Erythroblast (primary cell): Measurements from ENCODE around the gene RBM20.

Experiments
- DNase-seq, 2 experiments: peaks; one replicate each; lab custom pipeline; 2025; lab: John Stamatoyannopoulos, UW
- GATA1 ChIP-seq: IDR thresholded peaks from 2 replicates; pipeline ENCODE4 v1.6.1; 2011; ENCODE audit warnings: low read depth, mild to moderate bottlenecking, control low read depth, low read length, moderate library complexity
- POLR2A ChIP-seq: IDR thresholded peaks from 2 replicates; pipeline ENCODE4 v1.6.1; 2011; ENCODE audit warnings: mild to moderate bottlenecking, low read length

RBM20 gene

DNA sequence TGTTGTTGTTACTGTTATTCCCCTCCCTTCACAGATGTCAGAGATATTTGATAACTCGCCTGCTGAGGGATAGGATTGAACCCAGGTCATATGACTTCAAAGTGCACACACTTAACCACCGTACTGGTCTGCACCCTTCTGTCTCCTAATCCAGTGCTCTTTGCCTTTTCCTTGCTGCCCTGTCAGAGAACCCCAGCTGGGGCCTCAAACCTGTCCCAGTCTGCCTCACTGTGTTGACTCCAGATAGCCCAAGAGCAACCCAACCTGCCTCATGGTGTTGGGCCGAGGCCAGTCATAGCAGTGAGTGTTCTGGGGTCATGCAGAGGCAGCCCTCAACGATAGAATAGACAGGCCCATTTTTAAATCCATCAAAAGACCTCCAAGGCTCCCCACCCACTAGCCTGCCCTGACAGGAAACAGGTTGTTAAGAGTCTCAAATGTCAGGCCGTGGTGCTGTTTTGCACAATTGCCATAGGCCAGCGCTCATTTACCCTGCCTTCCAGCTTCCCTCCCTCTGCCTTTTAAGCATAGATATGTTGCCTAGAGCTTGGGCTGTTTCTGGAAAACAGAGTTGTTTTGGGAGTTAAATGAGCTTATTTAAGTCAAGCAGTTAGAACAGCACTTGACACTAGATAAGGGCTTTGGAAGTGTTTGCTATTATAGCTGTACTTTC is 190.6 kb downstream of the RBM20 start:
- DNase-seq: peak; percentile 62 to 82

DNA sequence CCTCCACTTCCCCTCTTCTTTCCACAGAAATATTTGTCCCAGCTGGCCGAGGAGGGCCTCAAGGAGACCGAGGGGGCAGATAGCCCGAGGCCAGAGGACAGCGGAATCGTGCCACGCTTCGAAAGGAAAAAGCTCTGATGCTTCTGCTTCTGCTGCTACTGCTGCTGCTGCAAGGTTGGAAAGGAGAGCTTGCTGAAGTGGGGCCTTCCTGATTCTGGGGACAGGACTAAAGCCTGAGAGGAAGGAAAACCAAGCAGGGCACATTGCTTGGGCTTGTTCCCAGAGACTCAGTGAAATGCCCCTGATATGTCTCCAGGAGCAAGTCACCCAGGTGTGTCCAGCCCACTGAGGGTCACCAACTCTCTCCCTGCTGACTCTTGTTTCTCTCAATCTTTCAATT is 191.7 kb downstream of the RBM20 start:
- TF ChIP-seq GATA1 (no peak), POLR2A (no peak)
- no peak for DNase-seq

More for the DNA sequence above, 190.6 kb downstream of the RBM20 start:
- TF ChIP-seq GATA1: no peak
- TF ChIP-seq POLR2A: no peak

DNA sequence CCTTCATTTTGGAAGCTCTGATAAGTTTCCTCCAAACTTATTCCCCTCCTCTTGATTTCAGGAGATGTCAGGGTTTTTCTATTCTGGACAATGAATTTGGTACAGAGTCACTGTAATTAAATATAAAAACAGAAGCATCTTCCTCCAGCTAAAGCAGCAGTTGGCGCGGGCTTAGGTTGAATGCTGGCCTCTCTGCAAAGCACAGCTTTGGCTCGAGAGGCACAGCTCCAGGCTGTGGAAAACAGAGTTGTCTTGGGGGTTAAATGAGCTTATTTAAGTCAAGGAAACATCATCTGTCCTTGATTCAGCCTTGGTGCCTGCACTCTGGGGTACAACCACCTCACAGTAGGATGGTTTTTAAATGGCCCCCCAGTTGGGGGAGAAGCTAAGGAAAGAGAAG is 192.6 kb downstream of the RBM20 start:
- DNase-seq: no peak
- TF ChIP-seq POLR2A (no peak), GATA1 (no peak)

DNA sequence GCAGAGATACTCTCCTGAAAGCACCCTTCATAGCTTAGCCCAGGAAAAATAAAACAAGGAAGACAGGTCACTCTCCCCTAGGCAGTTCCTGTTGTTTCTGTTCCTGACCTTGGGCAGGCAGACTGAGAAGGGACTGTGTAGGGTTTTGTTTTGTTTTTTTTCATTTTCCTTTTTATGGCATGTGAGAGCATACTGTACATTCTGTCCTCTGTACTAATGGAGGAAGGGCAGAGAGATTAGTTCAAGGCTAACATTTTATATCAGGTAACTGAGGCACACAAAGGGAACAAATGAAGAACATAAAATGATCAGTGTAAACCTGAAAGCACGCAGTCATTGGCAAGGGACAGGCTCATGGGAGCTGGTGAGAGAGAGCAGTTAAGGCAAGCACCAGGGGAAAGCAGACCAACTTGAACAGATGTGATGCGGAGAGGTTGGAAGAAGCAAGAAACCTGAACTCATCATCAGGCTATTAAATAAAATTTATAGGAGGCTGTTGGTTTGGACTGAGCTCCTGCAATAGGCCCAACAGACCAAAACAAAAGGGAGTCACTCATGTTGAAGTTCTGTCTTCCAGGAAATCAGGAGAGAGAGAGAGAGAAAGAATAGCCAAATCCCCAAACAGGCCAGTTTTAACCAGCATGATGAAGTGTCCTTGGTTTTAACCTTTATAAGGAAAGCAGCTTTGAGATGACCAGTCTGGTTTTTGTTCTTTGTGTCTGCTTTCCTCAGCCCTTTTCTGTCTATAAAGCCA is 193.5 kb downstream of the RBM20 start:
- no peak for TF ChIP-seq POLR2A
- no peak for TF ChIP-seq GATA1
- no peak for DNase-seq

DNA sequence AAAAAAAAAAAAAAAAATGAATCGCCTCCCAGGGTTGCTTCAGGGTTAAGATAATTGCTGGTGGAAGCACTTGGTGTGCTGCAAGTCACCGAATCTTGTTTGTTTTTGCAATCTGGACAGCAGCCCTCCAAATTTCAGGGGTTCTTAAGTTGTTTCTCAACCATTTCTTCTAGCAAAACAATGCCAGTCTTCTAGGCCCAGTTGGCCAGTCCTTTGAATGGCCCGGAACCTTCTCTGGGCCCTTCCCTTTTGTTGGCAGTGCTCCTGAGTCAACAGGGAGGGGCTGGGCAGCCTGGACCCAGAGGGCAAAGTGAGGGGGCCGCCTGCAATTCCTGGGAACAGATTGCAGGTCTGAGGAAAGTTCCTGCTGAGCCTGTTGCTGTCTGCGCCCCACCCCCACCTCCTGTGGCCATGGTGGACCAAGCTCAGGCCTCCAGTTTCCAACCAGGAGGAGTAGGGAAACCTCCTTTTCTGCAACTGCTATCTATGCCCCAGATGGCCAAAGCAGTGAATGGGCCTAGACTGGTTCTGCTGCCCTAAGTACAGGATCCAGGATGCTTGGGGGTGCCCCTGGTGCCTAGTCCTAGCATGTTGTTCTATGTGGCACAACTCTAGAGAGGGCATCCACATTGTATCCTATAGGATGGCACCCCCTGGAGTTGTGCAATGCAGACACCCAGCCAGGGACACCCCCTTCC is 196.2 kb downstream of the RBM20 start:
- DNase-seq: no peak
- no peak for TF ChIP-seq POLR2A
- no peak for TF ChIP-seq GATA1

DNA sequence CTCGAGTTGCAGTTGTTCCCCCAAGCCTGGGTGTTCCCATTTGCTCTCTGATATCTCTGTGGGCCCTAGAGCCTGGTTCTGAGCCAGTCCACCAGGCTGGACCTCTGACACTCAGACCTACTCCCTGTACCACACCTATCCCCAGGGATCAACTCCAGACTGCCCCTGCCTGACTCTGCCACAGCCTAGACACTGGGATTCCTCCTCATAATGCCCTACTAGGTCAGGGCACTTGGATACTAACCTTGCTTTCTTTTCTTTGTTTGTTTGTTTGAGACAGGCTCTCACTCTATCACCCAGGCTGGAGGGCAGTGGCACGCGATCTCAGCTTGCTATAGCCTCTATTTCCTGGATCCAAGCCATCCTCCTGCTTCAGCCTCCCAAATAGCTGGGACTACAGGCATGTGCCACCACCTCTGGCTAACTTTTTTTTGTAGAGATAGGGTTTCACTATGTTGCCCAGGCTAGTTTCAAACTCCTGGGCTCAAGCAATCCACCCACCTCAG is 196.8 kb downstream of the RBM20 start:
- no peak for DNase-seq
- no peak for TF ChIP-seq GATA1

DNA sequence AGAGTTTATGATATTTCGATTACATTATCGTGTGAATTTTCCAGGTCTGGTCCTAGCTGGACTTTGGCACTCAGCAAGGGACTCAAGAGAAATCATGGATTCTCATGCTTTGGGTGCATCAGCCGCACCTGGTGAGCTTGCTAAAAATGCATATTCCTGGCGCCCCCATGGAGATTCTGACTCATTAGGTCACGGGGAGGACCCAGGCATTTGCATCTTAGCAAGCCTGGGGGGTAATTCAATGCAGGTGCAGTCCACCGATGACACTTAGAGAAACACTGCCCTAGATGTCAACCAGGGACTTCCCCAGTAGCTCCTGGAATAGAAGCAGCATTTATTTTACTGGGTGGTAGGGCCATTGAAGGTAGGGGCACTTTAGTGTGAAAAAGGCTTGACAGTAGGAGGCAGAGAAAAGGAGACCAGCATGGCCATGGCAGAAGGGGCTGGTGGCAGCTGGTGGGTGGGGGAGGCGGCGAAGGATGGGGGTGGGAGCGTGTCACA is 197.7 kb downstream of the RBM20 start:
- no peak for DNase-seq
- no peak for TF ChIP-seq POLR2A
- no peak for TF ChIP-seq GATA1

DNA sequence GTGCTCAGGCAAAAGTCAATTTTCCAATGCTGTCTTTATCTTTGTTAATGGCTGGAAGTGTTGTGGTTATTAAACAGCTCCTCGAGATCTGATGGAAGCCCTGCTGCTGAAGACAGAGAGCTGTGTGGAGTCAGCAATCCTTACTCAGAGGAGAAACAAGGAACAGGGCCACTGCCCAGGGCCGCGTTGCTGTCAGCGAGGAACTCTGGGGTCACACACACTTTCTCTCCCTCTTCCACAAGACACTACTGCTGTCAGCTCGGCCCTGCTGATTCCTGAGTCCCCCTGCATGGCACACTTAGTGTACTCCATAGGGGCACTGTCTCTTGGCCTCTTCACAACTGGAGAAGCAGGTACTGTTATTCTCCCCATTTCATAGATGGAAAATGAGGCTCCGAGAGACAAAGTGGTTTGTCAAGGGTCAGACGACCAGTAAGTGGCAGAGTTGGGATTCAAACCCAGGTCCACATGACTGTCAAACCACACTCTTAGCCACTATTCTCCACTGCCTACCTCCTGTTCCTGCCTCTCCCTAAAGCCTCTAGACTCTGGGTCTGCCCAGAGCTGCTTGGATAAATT is 198.3 kb downstream of the RBM20 start:
- TF ChIP-seq POLR2A (no peak), GATA1 (no peak)
- no peak for DNase-seq

DNA sequence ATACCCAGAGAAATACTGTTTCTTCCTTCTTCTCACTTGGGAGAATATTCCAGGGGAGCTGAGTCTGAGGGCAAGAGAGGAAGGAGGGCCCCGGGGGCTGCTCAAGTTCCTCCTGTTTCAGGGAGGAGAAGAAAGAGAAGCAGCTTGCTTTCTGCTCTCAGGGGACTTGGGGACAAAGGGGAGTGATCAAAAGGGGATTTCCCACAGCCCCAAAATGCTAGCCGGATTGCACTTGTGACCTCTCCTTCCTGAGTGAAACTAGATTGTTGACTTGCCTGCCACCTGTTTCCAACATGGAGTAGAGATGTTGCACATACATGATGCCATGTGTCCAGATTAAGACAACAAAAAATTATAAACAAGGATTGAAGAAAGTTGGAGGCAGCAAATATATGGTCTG is 198.9 kb downstream of the RBM20 start:
- no peak for DNase-seq
- TF ChIP-seq GATA1: no peak
- no peak for TF ChIP-seq POLR2A

DNA sequence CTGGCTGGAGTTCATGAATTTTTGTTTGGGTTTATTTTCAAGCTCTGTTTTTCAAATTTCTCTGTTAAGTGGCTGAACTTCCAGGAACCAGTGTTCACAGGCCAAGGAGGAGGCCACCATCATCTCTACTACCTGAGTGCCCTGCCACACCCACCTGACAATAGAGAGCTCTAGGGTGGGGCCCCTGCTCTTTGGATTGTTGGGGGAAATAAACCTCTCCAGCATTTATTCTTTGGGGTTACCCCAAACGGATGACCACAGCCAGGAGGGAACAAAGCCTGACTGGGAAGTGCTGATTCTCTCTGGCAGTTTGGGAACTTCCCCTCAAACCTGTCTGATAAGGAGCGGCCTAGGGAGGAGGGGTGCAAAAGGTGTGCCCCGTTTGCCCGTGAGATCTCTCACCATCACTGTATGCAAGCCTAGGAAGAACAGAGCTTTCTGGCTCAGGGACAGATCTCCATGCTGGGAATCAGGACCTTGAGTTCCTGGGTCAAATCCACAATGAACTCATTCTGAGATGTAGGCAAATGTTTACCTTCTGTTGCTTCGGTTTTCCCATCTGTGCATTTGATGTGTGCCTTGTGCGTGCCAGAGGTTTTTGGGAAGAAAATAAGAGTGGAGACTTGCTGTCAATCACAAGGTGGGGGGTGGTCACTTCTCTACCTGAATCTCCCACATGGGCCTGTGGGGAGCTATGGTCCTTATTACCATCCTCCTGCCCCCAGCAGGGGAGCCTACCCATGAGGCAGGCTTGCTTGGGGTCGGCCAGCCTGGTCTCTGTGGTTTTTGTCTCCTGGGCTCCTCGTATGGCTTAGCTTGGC is 199.9 kb downstream of the RBM20 start:
- no peak for TF ChIP-seq GATA1
- TF ChIP-seq POLR2A: no peak
- no peak for DNase-seq

DNA sequence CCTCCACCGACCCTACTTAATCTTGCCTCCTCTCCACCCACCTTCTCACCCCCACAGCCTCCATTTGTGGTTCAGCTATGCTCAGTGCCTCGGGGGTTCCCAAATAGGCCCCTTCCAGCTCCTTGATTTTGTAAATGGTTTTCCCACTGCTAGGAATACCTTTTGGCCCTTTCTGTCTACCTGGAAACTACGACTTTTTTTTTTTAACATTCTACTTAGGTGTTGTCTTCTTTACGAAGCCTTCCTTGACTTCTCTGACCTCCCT is 200.4 kb downstream of the RBM20 start:
- no peak for TF ChIP-seq GATA1
- TF ChIP-seq POLR2A: no peak

DNA sequence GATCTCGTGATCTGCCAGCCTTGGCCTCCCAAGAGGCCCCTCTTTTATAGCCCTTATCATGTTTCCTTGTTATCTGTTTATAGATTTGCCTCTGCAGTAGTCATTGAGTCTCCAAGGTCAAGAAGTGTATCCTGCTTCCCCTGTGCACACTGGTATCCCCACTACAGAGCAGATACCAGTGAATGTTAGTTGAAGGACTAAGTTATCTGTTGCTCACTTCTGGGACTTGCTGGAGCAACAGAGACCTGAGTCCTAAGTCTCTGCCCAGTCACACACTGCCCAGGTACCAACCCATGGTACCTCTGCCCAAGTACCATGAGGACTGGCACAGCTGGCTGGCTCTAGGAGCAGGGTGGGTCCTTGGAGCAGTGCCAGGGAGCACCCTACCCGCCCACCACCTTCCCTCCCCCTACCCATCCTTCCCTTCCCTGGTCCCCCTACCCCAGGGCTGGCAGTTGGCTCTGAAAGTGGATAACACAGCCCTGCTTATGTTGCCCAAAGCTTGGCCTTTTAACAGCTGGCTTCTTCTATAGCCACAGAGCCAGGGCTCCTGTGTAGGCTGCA is 201.1 kb downstream of the RBM20 start:
- DNase-seq: peak in 1 of 2 experiments; percentile 38
- no peak for TF ChIP-seq POLR2A
- TF ChIP-seq GATA1: no peak

More for the DNA sequence above, 200.4 kb downstream of the RBM20 start:
- no peak for DNase-seq
